Natural killer cell (primary cell): ENCODE data around the gene NOC3L. TPM values are rescaled to one million over a fixed set of nuclear protein-coding genes. Genes with fewer than 3 reads are reported as not detected.

Source experiments
- ATAC-seq, 3 donors: fragments of 150-1000 bp in 2 of 3; fragments of 200-7000 bp in 1 of 3; cut with Tn5 transposase; 1 replicate in 1 of 3; 2 replicates in 2 of 3; pipeline ENCODE4 v1.10.0; 2021; ENCODE audit warnings: mild to moderate bottlenecking in 2 of 3, moderate library complexity in 2 of 3
- DNase-seq, 2 donors: peaks; one replicate each; pipeline versions ENCODE4 v3.0.0 to v3.0.0-alpha.2; 2013 to 2021; ENCODE audit warnings: mixed read lengths in 1 of 2
- H3K27ac ChIP-seq: one replicate; pipeline ENCODE4 v1.5.1; 2013; ENCODE audit warnings: mild to moderate bottlenecking, low read length
- H3K27me3 ChIP-seq: one replicate; pipeline ENCODE4 v1.6.1; 2013; ENCODE audit warnings: low read length; ENCODE audit not compliant: control insufficient read depth, insufficient read depth
- H3K36me3 ChIP-seq: one replicate; pipeline ENCODE4 v1.6.1; 2013; ENCODE audit warnings: low read length; ENCODE audit not compliant: control insufficient read depth, insufficient read depth
- H3K4me1 ChIP-seq: one replicate; pipeline ENCODE4 v1.6.1; 2013; ENCODE audit warnings: low read length; ENCODE audit not compliant: control insufficient read depth, insufficient read depth
- H3K4me3 ChIP-seq: one replicate; pipeline ENCODE4 v1.5.1; 2013; ENCODE audit warnings: low read length
- H3K9me3 ChIP-seq: one replicate; pipeline ENCODE4 v1.6.1; 2013; ENCODE audit warnings: low read length; ENCODE audit not compliant: control insufficient read depth, insufficient read depth
- H3K27ac Mint-ChIP-seq, 2 donors: one replicate each; pipeline ENCODE4 v1.8.0; 2022; ENCODE audit warnings: mild to moderate bottlenecking in 2 of 2, mixed read lengths in 2 of 2, moderate library complexity in 1 of 2
- H3K27me3 Mint-ChIP-seq, 2 donors: one replicate each; pipeline ENCODE4 v1.8.0; 2022; ENCODE audit warnings: low read depth in 2 of 2, mixed read lengths in 2 of 2
- H3K36me3 Mint-ChIP-seq: one replicate; pipeline ENCODE4 v1.8.0; 2022; ENCODE audit warnings: mixed read lengths
- H3K4me1 Mint-ChIP-seq, 2 donors: one replicate each; pipeline ENCODE4 v1.8.0; 2022; ENCODE audit warnings: mixed read lengths in 2 of 2
- H3K4me3 Mint-ChIP-seq: one replicate; pipeline ENCODE4 v1.8.0; 2022; ENCODE audit warnings: mild to moderate bottlenecking, moderate library complexity, mixed read lengths
- H3K9me3 Mint-ChIP-seq, 2 donors: one replicate each; pipeline ENCODE4 v1.8.0; 2022; ENCODE audit warnings: mixed read lengths in 2 of 2
- whole genome bisulfite sequencing: methylation state at CpG from one replicate; pipeline ENCODE4 v1.1.7; 2013; ENCODE audit warnings: missing lambda C conversion rate; ENCODE audit not compliant: insufficient coverage; 5-methylcytosine and 5-hydroxymethylcytosine counted together
- intact Hi-C: fragments of 100-400 bp; cut with micrococcal nuclease; formaldehyde crosslinking; loops from one replicate; pipeline ENCODE4 v1.14.2; 2022
- total RNA-seq, 4 donors: library from RNA; stranded (reverse); fragments of 120-200 nt in 1 of 4; gene quantifications; one replicate each; pipeline versions ENCODE4 v1.2.3 to v1.2.4, GENCODE V29; 2013 to 2022
- TF ChIP-seq, protein P1 (sequence below): fragments of 200-600 bp; IDR thresholded peaks from one replicate; pipeline ENCODE4 v1.8.0; 2022; ENCODE audit warnings: antibody characterized with exemption

Gene NOC3L
- total RNA-seq, 3 donors from 2014 or later (not counting 1 experiment from before 2014, with no cell fraction given): 10.8 to 18.6 (median 13.1) TPM

DNA sequence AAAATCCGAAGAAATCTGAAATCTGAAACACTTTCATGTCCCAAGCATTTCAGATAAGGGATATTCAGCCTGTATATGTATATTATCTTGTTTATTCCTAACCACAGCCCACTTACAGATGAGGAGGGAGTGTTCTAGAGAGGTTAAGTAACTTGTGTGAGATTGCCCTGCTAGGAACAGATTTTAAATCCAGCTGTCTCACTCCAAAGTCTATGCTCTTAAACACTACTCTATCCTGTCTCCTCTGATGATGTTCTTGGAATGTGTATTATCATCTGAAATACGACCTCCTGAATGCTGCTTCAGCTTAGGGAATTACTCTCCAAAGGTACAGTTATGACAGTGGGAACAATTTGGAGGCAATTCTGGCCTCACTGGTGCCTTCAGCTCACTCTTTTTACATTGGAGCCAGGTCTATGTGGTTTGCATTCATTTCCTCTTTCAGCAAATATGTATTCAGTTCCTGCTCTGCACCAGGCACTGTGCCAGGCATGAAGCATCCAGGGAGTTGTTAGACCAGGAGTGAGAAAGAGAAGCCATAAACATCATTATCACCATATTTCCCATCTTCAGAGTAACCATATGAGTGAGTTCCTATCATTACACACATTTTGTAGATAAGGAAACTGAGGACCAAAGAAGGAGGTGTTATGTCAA, 70.2 kb downstream of the NOC3L start:
- 0% methylated on average over 1 of the region's 2 CpGs for WGBS
- peaks cover 29 to 39% of the 10 kb centered on the region in 2 donors for H3K27me3 Mint-ChIP-seq
- no peaks in the 10 kb centered on the region for H3K36me3 Mint-ChIP-seq
- Histone ChIP-seq H3K36me3 (no peaks in the 10 kb centered on the region), H3K9me3 (no peaks in the 10 kb centered on the region), H3K4me1 (no peaks in the 10 kb centered on the region), H3K4me3 (no peak overlapping the region), H3K27ac (no peak overlapping the region), H3K27me3 (peaks cover 6% of the 10 kb centered on the region)
- TF ChIP-seq, protein P1, sequence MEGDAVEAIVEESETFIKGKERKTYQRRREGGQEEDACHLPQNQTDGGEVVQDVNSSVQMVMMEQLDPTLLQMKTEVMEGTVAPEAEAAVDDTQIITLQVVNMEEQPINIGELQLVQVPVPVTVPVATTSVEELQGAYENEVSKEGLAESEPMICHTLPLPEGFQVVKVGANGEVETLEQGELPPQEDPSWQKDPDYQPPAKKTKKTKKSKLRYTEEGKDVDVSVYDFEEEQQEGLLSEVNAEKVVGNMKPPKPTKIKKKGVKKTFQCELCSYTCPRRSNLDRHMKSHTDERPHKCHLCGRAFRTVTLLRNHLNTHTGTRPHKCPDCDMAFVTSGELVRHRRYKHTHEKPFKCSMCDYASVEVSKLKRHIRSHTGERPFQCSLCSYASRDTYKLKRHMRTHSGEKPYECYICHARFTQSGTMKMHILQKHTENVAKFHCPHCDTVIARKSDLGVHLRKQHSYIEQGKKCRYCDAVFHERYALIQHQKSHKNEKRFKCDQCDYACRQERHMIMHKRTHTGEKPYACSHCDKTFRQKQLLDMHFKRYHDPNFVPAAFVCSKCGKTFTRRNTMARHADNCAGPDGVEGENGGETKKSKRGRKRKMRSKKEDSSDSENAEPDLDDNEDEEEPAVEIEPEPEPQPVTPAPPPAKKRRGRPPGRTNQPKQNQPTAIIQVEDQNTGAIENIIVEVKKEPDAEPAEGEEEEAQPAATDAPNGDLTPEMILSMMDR: no peak
- no peaks in the 10 kb centered on the region for H3K9me3 Mint-ChIP-seq
- H3K4me1 Mint-ChIP-seq: no peaks in the 10 kb centered on the region
- no peak overlapping the region for H3K4me3 Mint-ChIP-seq
- no peak overlapping the region for H3K27ac Mint-ChIP-seq
- DNase-seq: no peak
- no peak for ATAC-seq
- intact Hi-C loops: no loop called here

DNA sequence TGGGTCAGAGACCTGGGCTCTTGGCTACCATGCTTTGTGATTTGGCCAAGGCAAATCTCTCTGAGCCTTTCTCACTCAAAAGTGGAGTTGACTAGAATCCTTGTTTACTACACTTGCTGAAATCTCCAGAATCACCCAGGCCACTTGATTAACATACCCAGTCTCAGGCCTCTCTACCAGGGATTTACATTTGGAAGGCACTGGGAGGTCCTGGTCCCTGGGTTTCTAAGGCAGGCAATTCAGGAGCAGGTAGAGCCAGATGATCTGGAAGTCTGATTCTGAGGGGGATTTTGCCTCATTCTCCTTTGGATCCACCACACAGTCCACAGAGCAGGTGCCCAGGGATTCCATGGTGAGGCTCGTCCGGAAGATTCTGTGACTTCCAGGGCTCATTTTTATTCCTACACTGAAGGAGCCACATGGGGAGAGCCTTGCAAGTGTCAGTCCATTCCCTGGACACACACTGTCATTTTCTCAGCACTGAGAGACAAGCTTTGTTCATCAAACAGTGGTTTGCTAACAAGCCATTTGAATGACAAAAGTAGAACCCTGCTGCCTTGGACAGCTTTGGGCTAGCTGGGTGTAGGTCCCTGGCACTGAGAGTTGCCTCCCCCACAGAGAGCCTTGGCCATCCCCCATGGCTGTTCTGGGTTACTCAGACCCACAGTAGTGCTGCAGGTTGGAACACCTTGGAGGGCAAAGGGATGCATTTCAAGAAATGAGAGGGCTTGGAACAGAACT, 74.2 kb downstream of the NOC3L start:
- DNase-seq (no peak), ATAC-seq (no peak)
- Histone ChIP-seq H3K27ac (no peak overlapping the region), H3K27me3 (peaks cover 5% of the 10 kb centered on the region), H3K4me1 (no peaks in the 10 kb centered on the region), H3K9me3 (no peaks in the 10 kb centered on the region), H3K36me3 (no peaks in the 10 kb centered on the region), H3K4me3 (no peak overlapping the region)
- H3K9me3 Mint-ChIP-seq: no peaks in the 10 kb centered on the region
- H3K4me1 Mint-ChIP-seq: no peaks in the 10 kb centered on the region
- TF ChIP-seq, protein P1: no peak
- no peak overlapping the region for H3K27ac Mint-ChIP-seq
- H3K27me3 Mint-ChIP-seq: peaks cover 30 to 50% of the 10 kb centered on the region in 2 donors
- intact Hi-C loops: no loop called here
- no peaks in the 10 kb centered on the region for H3K36me3 Mint-ChIP-seq
- no peak overlapping the region for H3K4me3 Mint-ChIP-seq
- 88% methylated on average over 2 of the region's 2 CpGs for WGBS

GRCh38 chr10:94287336-94287735, 75.4 kb downstream of the NOC3L start:
- TF ChIP-seq, protein P1: no peak
- intact Hi-C loops: no loop called here
- WGBS: 90% methylated on average over 1 of the region's 3 CpGs
- no peak for DNase-seq
- H3K4me3 ChIP-seq: no peak overlapping the region
- H3K36me3 ChIP-seq: no peaks in the 10 kb centered on the region
- no peaks in the 10 kb centered on the region for H3K9me3 ChIP-seq
- no peaks in the 10 kb centered on the region for H3K4me1 ChIP-seq
- peaks cover 2% of the 10 kb centered on the region for H3K27me3 ChIP-seq
- no peak for ATAC-seq
- Mint-ChIP-seq H3K4me3 (no peak overlapping the region), H3K27ac (no peak overlapping the region), H3K27me3 (peaks cover 25 to 44% of the 10 kb centered on the region in 2 donors), H3K9me3 (no peaks in the 10 kb centered on the region), H3K4me1 (no peaks in the 10 kb centered on the region), H3K36me3 (no peaks in the 10 kb centered on the region)
- no peak overlapping the region for H3K27ac ChIP-seq
